GM18870 (cell line): ENCODE data around the gene LOXHD1.

Source experiments
- ATAC-seq: cut with Tn5 transposase; IDR thresholded peaks from one replicate; pipeline ENCODE4 v1.9.1; 2021; ENCODE audit warnings: moderate library complexity; ENCODE audit not compliant: unreplicated experiment

LOXHD1 gene

DNA sequence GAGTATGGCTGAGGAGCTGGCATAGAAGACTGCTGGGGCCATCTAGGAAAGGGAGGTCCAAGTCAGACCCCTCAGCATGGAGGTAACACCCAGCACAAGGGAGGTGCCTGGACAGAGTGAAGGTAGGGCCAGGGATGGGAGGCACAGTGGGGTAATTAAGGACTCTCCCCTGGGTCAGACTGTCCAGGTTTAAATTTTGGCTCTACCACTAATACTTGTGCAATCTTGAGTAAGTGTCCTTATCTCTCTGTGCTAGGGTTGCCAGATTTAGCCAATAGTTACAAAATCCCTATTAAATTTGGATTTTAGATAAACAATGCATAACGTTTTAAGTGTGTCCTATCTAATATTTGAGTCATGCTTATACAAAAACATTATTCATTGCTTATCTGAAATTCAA is 109.5 kb downstream of the LOXHD1 start:
- ATAC-seq, result no peak

DNA sequence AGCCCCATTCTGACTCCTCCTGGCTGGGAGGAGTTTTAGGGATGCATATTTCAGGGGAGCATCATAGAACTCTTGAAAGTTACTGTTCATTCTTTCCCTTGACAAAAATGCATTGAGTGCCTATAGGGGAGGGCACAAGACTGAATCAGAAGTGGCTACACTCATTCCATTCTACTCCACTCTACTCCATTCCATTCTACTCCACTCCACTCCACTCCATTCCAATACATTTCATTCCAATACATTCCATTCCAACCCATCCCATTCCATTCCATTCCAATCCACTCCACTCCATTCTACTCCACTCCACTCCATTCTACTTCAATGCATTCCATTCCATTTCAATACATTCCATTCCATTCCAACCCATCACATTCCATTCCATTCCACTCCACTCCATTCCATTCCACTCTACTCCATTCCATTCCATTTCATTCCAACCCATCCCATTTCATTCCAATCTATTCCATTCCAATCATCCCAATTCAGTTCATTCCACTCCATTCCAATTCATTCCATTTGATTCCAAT is 110.8 kb downstream of the LOXHD1 start:
- ATAC-seq, result no peak

DNA sequence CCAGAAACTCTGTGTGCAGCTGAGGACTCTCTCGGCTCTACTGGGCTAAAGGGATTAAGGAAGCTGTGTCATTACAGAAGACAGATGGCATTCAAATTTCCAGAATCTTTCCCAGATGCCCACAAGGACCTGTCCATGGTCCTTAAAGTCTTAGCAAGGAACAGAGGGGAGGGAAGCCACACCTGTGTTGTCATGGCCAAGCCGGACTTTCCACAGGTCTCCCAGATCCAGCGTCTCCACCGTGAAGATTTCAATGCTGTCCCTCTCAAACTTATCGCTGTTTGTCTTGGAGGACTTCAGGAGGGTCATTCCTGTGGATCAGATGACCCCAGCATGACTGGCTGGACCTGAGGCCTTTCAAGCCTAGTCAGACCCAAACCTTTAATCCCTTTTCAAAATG is 114.5 kb downstream of the LOXHD1 start:
- no peak for ATAC-seq

DNA sequence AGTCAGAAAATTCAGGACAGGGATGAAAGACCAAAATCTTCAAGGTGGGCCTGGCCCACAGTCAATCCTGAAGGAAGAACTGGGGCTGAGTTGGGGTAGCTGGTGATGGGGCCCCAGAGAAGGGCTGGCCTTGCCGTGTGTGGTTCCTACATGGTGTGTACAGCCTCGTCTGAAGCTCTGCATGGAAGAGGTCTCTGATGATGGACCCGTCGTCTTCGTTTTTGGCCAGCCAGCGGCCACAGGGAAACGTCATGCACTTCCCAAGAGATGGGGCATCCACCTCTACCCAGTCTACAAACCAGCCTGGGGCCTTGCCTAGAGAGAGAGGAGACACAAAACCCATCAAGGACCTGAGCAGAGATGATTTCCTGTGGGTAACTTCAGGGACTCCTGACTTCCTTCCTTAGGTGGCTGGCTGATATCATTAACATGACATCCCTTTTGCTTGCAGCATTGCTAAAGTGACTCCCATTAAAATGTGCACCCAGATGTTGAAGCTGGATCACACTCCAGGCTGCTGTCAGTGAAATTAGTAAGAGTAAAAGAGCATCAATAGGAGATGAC is 115.3 kb downstream of the LOXHD1 start:
- ATAC-seq, result no peak

DNA sequence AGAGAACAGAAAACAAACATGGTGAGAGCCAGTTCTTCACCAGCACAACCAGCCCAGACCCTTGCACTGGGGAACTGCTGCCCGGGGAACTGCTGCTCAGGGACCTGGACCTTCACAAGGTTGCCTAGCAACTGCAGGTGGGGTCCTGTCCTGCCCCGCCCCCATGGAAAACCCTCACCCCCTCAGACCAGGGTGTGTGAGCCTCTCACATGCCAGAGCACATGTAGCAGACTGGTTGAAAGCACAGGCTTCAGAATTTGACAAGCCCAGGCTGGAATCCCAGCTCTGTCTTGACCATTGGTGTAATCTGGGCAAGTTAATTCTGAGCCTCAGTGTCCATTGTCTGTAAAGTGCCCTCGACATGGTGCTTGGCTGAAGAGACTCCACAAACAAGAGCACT is 118.6 kb downstream of the LOXHD1 start:
- ATAC-seq, result no peak

DNA sequence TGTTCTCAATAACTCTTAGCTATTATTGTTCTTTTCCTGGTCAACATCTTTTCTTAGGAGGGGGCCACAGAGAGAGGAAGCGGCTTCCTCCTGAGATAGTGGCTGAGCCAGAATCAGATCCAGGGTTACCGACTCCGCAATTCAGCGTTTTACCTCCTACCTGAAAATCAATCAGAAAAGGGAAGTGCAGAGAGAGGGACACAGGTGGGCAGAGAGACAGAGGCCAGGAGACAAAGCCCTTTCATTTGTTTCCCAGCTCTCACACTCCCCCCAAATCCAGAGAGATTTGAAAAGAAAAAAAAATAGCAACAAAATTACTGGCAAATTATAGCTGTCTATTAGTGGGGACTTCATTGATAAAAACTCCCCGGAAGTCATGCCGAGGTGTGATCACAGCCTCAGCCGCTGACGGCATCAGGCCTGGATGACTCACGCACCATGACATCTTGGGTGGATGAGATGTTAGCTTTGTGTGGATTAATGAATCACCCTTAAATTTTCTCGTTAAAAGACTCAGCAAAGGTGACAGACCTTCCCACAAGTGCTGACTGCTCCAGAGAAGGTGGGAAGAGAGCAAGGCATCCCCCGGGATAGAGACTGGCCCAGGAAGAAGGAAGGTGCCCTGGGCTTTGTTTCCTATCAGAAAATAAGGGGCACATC is 120.7 kb downstream of the LOXHD1 start:
- no peak for ATAC-seq

DNA sequence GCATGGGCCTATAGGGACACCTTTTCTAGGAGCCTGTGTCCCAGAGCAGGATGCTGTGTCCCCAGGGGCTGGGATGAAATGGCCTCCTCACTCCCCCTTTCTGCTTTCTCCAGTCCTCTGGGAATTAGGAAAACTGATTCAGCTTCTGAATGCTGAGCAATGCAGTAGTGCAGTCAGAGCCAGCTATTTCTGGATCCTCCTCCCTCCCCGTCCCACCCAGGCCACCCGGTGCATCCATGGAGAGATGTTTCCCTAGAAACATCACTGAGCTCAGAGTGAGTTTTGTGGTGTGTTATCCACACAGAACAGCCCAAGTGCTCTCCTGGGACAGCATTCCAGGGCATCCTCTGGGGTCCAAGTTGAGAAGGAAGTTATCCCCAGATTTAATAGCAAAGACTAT is 125.5 kb downstream of the LOXHD1 start:
- no peak for ATAC-seq

DNA sequence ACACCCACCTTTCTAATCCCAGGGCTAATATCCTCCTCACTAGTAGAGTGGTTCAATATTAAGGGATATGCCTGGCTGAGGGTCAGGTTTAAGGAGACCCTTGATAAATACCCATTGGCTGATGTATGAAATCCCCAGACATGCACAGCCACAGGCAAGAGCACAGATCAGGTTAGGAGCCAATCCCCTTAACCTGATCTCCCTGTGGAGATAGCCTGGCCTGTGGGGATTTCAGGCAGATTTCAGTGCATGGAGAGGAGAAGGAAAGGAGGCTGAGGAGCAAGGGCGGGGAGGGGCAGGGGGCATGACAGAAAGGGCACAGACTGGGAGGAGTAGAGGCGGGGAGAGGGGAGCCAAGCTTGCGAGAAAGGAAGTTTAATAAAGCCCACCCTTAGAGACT is 129.0 kb downstream of the LOXHD1 start:
- no peak for ATAC-seq

DNA sequence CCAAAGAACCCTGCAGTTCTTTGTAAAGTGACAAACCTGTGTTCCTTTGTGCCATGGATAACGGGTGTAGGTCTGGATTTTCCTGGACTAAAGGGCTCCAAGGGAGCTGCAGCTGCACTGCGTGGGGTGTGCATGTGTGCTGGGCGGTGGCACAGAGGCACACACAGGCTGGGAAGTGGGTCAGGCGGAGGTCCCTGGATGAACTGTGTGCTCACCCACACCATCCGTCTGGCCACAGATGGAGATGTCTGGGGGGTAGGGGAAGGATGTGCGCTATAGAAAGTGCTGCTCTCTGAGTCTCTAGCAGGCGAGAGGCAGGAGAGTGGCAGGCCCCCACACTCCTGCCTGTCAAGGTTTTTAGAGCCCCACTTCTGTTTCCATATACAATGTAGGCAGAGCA is 137.2 kb downstream of the LOXHD1 start:
- no peak for ATAC-seq

DNA sequence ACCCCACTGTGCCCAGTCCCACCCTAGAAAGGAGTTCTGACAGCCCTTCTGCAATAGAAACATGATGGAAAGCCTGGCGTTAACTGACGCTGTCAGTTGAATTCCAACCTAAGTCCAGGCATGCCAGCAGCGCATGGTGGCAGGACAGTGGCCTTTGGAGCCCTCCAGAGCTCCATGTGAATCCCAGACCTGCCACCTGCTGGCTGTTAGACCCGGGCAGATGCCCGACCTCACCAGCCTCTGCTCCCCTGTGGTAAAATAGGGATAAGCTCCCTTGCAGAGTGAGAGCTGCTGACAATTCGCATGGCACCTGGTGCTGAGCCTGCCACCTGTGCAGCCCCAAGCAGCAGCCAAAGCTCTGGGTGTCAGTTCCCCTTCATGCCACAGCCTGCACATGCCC is 138.6 kb downstream of the LOXHD1 start:
- no peak for ATAC-seq

DNA sequence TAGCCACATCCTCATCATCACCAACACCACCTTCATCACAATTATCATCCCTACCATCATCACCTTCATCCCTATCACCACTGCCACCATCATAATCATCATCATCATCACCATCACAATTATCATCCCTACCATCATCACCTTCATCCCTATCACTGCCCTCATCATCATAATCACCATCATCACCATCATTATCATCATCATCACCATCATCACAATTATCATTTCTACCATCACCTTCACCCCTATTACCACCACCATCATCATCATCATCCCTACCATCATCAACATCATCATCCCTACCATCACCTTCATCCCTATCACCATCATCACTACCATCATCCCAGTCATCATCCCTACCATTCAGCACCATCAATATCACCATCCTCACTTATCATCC is 140.5 kb downstream of the LOXHD1 start:
- ATAC-seq, result no peak

DNA sequence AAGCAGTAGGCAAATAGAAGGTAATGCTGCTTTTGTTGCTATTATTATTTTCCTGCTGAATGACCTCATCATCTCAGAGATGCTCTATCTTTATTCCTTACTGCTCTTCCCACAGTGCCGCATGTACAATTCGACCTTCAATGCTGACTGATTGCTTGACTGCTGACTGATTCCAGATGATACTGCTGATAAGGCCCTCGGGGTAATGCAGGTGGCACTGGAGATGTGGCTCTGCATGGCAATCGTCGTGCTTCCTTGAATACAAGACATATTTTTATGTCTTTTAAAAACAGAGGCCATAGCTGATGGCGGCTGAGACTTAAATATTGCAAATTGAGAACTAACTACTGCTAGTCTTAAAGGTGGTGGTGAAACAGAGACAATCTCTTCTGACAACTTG is 146.6 kb downstream of the LOXHD1 start:
- ATAC-seq, result no peak

DNA sequence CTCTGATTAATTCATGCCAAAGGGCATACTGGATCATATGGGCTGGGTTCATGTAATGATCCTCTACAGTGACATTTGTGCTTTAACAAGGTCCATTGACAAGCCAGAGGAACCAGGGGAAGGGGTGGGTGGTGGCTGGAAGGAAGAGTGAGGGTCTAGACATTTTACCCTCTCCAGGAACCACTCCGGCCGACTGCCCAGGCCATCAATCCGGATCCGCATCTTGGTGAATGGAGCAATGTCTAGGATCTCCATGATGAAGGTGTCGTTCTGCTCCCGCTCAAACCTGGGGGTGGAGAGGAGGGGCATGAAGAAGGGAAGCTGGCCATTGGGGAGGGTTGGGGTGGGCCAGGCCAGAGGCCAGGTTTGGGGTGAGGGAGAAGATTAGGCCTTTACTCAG is 147.5 kb downstream of the LOXHD1 start:
- ATAC-seq, result no peak

DNA sequence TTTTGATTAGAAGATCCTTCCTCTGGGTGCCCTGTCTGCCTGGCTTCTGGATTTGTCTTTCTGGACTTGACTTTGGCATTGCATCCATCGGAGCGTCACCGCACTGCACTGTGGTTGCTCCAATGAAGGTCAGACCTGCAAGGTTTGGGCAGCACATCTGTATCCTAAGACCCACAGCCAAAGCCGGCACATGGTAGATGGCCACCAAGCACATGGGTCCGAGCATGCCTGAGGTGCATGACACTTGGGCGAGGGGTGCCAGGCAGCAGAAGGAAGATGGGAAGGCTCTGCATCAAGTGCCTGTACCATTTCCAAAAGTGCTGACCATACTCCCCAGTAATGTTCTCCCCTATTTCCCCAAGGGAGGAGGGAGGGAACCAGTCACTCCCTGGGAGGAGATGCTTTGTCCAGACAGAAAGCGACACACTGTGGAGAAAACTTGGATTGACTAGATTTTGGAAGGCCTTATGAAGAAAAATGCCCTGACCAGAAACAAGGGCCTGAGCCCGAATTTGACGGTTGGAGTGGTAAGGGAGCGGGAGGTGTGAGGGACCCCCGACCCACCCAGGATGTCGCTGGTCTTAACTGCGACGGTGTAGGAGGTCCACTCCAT is 149.9 kb downstream of the LOXHD1 start:
- ATAC-seq, result no peak

DNA sequence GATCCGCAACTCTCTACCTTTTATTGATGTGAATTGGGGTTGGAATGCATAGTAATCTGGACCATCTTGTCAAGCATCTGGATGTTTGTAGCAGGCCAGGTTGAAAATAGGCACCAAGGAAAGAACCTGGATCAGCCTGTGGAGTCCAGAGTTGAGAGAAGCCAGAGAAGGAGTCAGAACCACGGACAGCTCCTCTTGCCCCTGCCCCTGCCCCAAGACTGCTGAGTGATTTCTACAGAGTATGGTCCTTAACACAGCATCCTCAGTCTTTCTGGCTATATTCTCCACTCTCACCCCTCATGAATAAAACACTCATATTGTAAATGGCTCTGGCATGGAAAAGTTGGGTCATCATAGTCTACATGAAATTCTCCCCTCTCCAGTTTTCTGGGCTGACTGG is 154.6 kb downstream of the LOXHD1 start:
- no peak for ATAC-seq

DNA sequence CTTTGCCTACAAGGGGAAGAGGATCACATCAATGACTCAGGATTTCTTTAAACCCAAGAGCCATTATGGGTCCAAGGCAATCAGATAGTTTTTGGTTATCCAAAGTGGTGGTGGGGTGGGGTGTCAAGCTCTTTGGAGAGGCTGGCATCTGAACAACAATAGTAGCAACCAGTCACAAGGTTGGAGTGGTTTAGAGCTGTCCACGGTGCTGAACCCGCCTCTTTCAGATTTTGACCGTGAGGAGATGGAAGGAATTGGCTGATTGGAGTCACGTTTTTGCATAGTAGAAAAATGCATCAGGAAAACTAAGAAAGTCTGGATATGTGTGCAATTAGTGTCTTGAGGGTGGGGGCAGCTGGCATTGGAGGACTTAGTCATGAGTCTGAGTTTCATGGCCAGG is 159.9 kb downstream of the LOXHD1 start:
- no peak for ATAC-seq

DNA sequence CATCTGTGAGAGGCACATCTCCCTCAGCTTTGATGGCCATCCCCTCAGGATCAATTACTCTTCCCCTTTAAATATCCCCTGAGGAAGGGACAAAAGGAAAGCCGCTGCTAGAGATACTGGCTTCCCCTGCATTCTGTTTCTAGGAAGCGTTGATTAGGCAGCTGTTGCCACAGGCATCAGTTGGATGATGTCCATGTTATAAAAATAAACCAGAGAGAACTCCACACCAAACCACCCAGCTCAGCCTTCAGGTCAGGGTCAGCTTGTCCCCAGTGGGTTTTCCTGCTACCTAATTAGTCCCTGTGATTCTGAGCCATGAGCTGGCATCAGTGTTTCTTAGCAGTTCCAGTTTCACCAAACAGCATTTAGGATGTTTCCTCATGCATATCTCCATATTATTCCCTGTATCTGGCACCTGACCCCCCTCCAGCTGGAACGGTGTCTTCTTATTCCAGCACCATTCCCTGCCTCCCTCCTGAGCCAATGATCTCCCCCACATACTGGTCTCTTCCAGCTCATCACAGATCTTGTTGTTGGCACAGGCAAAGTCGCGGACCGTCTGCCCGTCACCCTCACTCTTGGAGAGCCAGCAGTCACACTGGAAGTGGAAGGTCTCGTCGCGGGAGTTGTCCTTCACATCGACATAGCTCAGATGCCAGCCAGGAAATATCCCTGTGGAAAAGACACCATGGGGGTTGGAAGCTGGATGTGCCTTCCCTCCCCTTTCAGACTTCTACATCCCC is 168.4 kb downstream of the LOXHD1 start:
- ATAC-seq, result no peak

DNA sequence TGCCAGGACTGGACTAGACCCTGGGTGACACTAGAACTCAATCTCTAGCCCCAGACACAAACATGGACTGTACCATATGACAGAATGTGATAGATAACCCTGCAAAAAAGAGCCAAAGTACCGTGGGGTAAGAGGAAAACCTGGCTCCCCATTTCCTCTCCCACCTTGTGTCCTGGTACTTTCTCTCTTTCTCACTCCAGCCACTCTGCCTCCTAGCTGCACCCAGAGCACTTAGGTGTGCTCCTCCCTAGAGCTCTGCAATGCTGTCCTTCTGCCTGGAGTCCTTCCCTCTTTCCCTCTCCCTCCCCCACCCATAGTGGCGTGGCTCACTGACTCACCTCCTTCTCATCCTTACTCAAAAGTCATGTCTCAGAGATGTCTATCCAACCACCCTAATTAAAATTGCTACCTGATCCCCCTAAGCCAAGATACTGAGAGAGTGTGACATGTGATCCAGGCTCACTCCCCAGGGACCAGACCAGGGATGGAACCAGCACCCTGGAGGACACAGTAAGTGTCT is 171.3 kb downstream of the LOXHD1 start:
- ATAC-seq, result no peak

DNA sequence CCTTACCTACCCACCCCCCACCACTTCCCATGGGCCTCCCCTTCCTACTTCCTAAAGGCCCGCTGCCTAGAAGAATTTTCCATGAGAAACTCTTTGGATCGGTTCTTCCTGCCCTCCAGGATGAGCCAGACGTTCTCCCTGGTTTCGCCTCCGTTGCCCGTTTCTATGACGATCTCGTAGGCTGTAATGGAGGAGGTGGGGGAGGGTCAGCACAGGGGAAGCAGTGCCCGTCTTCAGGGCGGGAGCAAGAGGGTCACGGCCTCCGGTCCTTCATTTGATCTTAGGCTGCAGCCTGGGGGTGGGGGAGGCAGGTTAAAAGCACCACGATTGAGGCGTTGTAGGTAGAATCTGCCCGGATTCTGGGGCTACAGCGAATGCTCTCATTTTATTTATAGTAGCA is 172.0 kb downstream of the LOXHD1 start:
- no peak for ATAC-seq

DNA sequence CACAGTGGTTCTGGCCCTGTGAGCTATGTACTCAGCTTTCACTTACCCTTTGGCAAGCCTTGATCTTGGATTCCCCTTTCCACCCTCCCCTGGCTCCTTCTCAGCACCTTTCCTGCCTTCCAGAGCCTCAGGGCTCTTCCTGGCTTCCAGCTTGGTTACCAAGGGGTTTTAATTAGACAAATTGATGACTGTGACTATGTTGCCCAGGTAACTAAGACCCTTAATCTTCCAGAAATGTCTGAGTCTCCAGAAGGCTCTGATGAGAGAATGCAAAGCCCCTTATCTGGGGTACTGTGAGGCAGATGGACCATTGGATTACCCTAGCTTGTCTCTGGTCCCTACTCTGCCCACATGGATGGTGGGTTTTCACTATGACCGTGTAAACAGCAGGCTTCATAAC is 174.2 kb downstream of the LOXHD1 start:
- no peak for ATAC-seq

DNA sequence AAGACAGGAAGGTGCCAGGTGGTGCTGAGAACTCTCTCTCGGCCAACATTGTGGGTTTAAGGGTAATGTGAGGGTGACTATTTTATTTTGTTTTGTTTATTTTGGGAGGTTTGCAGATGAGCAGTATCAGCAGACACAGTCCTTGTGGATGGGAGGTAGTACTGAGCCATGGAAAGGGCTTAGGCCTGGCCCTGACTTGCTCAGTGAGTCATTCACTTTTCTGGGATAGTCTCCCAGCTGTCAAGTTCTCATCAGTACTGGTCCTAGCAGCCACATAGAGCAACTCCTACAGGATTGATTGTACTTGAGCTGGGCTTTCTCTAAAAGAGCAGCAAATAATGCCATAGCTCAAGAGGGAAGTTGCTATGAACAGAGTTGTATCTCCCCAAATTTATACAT is 175.2 kb downstream of the LOXHD1 start:
- ATAC-seq, result no peak
